Ishikawa (cell line): ENCODE data around the gene ANKRD13A.
A peak's percentile ranks its signal among the peaks of the same experiment; 100 is the strongest.

Experiments used
- CEBPB ChIP-seq: IDR thresholded peaks from 2 replicates; pipeline ENCODE4 v1.6.1; 2012
- CREB1 ChIP-seq: IDR thresholded peaks from 2 replicates; pipeline ENCODE4 v1.6.1; 2012; ENCODE audit warnings: low read depth
- EGR1 ChIP-seq: IDR thresholded peaks from 2 replicates; pipeline ENCODE4 v1.6.1; 2012
- EP300 ChIP-seq: IDR thresholded peaks from 2 replicates; pipeline ENCODE4 v1.6.1; 2012; ENCODE audit warnings: borderline replicate concordance
- FOXM1 ChIP-seq: IDR thresholded peaks from 2 replicates; pipeline ENCODE4 v1.6.1; 2012; ENCODE audit warnings: low read depth, borderline replicate concordance
- MAX ChIP-seq: IDR thresholded peaks from 2 replicates; pipeline ENCODE4 v1.6.1; 2012
- NFIC ChIP-seq: IDR thresholded peaks from 2 replicates; pipeline ENCODE4 v1.6.1; 2012
- RAD21 ChIP-seq: IDR thresholded peaks from 2 replicates; pipeline ENCODE4 v1.6.1; 2012; ENCODE audit warnings: low read depth
- TAF1 ChIP-seq: IDR thresholded peaks from 2 replicates; pipeline ENCODE4 v1.6.1; 2012; ENCODE audit warnings: low read depth, mild to moderate bottlenecking
- TCF12 ChIP-seq: IDR thresholded peaks from 2 replicates; pipeline ENCODE4 v1.6.1; 2012; ENCODE audit warnings: low read depth
- TEAD4 ChIP-seq: IDR thresholded peaks from 2 replicates; pipeline ENCODE4 v1.6.1; 2012
- USF1 ChIP-seq: IDR thresholded peaks from 2 replicates; pipeline ENCODE4 v1.6.1; 2012
- YY1 ChIP-seq: IDR thresholded peaks from 2 replicates; pipeline ENCODE4 v1.6.1; 2012; ENCODE audit warnings: low read depth
- ZBTB7A ChIP-seq: IDR thresholded peaks from 2 replicates; pipeline ENCODE4 v1.6.1; 2012; ENCODE audit warnings: low read depth
- TF ChIP-seq, protein P1 (sequence below): IDR thresholded peaks from 2 replicates; pipeline ENCODE4 v1.6.1; 2012; ENCODE audit warnings: low read depth, mild to moderate bottlenecking

Gene ANKRD13A

GRCh38 chr12:110071967-110072366, 72.7 kb downstream of the ANKRD13A start:
- no peak for TF ChIP-seq CREB1
- no peak for TF ChIP-seq FOXM1
- TF ChIP-seq EGR1 = no peak
- no peak for TF ChIP-seq TAF1
- no peak for TF ChIP-seq TEAD4
- no peak for TF ChIP-seq YY1
- TF ChIP-seq EP300 = no peak
- no peak for TF ChIP-seq USF1

DNA sequence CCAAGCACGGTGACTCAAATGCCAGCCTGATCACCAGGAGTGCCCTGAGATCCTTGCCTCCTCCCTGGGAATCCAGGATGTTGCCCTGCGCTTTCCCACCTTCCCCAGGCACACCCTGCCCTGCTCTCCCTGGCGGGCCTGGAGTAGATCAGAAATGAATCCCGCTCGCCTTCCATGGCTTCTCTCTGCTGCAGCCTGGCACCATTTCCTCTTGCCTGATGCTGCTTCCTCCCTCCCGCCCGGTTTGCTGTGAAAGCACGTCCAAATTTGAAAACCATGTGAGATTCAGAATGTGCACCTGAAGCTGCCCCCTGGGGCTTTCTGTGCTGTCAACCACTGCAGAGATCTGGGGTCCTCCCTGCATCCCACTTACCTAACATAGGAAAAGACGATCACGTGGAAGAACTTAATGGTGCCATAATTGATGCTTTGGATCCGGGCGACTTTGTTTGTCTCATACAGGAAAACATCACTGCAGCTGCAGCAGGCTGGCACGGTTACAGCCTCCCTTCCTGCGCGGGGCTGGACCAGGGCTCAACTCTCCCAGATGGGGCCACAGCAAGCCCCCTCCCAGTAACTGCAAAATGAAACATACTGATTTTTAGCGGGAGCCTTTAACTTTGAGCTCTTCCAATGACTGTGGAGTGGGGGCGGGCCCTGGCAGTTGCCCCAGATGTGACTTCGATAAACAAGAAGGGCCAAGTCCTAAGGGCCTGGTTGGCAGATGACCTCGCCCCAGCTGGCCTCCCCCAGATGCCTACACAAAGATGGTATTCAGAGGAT, 74.0 kb downstream of the ANKRD13A start:
- TF ChIP-seq MAX (0 out of 2 replicates have a peak, but pooled peaks have one; percentile 37), TCF12 (no peak)

DNA sequence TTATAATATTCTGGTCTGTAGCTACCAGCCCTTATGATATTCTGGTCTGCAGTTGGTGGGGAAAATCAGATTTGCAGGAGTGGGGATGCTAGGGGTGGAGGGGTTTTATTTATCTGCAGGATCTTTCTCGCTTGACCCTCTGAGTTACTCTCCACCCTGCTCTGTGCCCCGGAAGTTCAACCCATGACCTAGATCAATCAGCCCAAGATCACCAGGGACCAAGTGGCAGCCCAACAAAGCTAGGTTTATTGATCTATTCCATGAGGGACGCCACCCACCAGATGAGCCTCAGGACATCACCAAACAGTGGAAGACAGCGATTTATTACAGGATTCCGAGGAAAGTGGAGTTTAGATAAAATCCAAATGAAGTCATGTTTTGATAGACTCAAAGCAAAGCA, 74.9 kb downstream of the ANKRD13A start:
- no peak for TF ChIP-seq TCF12
- no peak for TF ChIP-seq TAF1
- TF ChIP-seq, protein P1, sequence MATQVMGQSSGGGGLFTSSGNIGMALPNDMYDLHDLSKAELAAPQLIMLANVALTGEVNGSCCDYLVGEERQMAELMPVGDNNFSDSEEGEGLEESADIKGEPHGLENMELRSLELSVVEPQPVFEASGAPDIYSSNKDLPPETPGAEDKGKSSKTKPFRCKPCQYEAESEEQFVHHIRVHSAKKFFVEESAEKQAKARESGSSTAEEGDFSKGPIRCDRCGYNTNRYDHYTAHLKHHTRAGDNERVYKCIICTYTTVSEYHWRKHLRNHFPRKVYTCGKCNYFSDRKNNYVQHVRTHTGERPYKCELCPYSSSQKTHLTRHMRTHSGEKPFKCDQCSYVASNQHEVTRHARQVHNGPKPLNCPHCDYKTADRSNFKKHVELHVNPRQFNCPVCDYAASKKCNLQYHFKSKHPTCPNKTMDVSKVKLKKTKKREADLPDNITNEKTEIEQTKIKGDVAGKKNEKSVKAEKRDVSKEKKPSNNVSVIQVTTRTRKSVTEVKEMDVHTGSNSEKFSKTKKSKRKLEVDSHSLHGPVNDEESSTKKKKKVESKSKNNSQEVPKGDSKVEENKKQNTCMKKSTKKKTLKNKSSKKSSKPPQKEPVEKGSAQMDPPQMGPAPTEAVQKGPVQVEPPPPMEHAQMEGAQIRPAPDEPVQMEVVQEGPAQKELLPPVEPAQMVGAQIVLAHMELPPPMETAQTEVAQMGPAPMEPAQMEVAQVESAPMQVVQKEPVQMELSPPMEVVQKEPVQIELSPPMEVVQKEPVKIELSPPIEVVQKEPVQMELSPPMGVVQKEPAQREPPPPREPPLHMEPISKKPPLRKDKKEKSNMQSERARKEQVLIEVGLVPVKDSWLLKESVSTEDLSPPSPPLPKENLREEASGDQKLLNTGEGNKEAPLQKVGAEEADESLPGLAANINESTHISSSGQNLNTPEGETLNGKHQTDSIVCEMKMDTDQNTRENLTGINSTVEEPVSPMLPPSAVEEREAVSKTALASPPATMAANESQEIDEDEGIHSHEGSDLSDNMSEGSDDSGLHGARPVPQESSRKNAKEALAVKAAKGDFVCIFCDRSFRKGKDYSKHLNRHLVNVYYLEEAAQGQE = no peak
- TF ChIP-seq ZBTB7A = no peak

- TF ChIP-seq ZBTB7A (no peak), FOXM1 (no peak), MAX (no peak), CREB1 (no peak), USF1 (no peak), NFIC (no peak), TEAD4 (no peak), TCF12 (no peak), RAD21 (no peak), YY1 (no peak), EP300 (no peak), CEBPB (no peak), EGR1 (no peak), TAF1 (no peak)
- TF ChIP-seq, protein P1 = no peak
Measured at GRCh38 chr12:110075880-110076279, 76.7 kb downstream of the ANKRD13A start.

DNA sequence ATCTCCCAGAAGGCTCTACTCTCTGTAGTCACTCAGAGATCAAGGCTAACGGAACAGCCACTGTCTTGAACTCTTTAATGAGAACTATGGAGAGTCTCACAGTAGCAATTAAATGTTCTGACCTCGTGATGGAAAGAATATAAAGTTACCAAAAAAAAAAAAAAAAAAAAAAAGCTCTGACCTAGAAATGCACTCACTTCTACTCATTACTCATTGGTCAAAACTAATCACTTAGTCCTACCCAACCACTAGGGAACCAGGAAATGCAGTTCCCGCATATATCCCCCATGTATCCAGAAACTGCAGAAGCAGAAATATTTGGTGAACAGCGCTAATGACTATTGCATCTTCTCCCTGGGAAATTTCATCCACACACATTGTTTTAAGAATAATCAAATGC, 78.6 kb downstream of the ANKRD13A start:
- TF ChIP-seq, protein P1 = no peak
- no peak for TF ChIP-seq RAD21
- no peak for TF ChIP-seq ZBTB7A
- no peak for TF ChIP-seq TCF12
- no peak for TF ChIP-seq YY1
- TF ChIP-seq FOXM1 = no peak
- TF ChIP-seq CREB1 = no peak
- no peak for TF ChIP-seq NFIC
- TF ChIP-seq MAX = no peak
- no peak for TF ChIP-seq EGR1
- no peak for TF ChIP-seq USF1
